HEK293 (cell line): Measurements from ENCODE around the gene TBPL1.

Source experiments
- CTCF ChIP-seq: fragments of 450-650 bp; formaldehyde crosslinking; IDR thresholded peaks from 2 replicates; pipeline ENCODE4 v1.5.1; 2016; ENCODE audit warnings: missing biosample characterization, missing genetic modification characterization
- HOXC10 ChIP-seq: sonication (generic); formaldehyde crosslinking; IDR thresholded peaks from 2 replicates; pipeline ENCODE4 v1.8.1; 2023; ENCODE audit warnings: mild to moderate bottlenecking, missing genetic modification reagents
- KLF17 ChIP-seq: fragments of 450-650 bp; formaldehyde crosslinking; IDR thresholded peaks from 2 replicates; pipeline ENCODE4 v1.5.1; 2016; ENCODE audit warnings: missing biosample characterization, missing genetic modification characterization
- OVOL3 ChIP-seq: fragments of 450-650 bp; formaldehyde crosslinking; IDR thresholded peaks from 2 replicates; pipeline ENCODE4 v1.5.1; 2016; ENCODE audit warnings: missing biosample characterization, missing genetic modification characterization
- SP7 ChIP-seq: fragments of 450-650 bp; formaldehyde crosslinking; IDR thresholded peaks from 2 replicates; pipeline ENCODE4 v1.5.1; 2016; ENCODE audit warnings: missing biosample characterization, missing genetic modification characterization
- ZBTB26 ChIP-seq: fragments of 450-650 bp; formaldehyde crosslinking; optimal IDR thresholded peaks from 2 replicates; pipeline ENCODE3; 2016; ENCODE audit warnings: missing biosample characterization, mild to moderate bottlenecking, missing genetic modification characterization
- ZBTB48 ChIP-seq: fragments of 450-650 bp; formaldehyde crosslinking; IDR thresholded peaks from 2 replicates; pipeline ENCODE4 v1.5.1; 2016; ENCODE audit warnings: missing biosample characterization, missing genetic modification characterization
- ZBTB7A ChIP-seq: fragments of 450-650 bp; formaldehyde crosslinking; IDR thresholded peaks from 2 replicates; pipeline ENCODE4 v1.5.1; 2016; ENCODE audit warnings: low read depth, missing biosample characterization, missing genetic modification characterization
- ZBTB8A ChIP-seq: fragments of 450-650 bp; formaldehyde crosslinking; IDR thresholded peaks from 2 replicates; pipeline ENCODE4 v1.5.1; 2016; ENCODE audit warnings: missing biosample characterization, missing genetic modification characterization
- ZEB2 ChIP-seq: fragments of 450-650 bp; formaldehyde crosslinking; IDR thresholded peaks from 2 replicates; pipeline ENCODE4 v1.5.1; 2016; ENCODE audit warnings: missing biosample characterization, missing genetic modification characterization
- ZFP69B ChIP-seq: fragments of 450-650 bp; formaldehyde crosslinking; IDR thresholded peaks from 2 replicates; pipeline ENCODE4 v1.5.1; 2016; ENCODE audit warnings: missing biosample characterization, missing genetic modification characterization
- ZIC2 ChIP-seq: fragments of 450-650 bp; formaldehyde crosslinking; IDR thresholded peaks from 2 replicates; pipeline ENCODE4 v1.5.1; 2016; ENCODE audit warnings: missing biosample characterization, missing genetic modification characterization
- ZNF10 ChIP-seq: fragments of 450-650 bp; formaldehyde crosslinking; IDR thresholded peaks from 2 replicates; pipeline ENCODE4 v1.5.1; 2017; ENCODE audit warnings: missing biosample characterization, missing genetic modification characterization
- ZNF114 ChIP-seq: fragments of 450-650 bp; formaldehyde crosslinking; IDR thresholded peaks from 2 replicates; pipeline ENCODE4 v1.5.0; 2017; ENCODE audit warnings: missing biosample characterization, missing genetic modification characterization
- ZNF214 ChIP-seq: fragments of 450-650 bp; formaldehyde crosslinking; IDR thresholded peaks from 2 replicates; pipeline ENCODE4 v1.5.1; 2017; ENCODE audit warnings: missing biosample characterization, mild to moderate bottlenecking, missing genetic modification characterization, borderline replicate concordance
- ZNF37A ChIP-seq: fragments of 450-650 bp; IDR thresholded peaks from 2 replicates; pipeline ENCODE4 v1.5.1; 2018; ENCODE audit warnings: missing biosample characterization, missing genetic modification characterization
- ZNF473 ChIP-seq: fragments of 450-650 bp; formaldehyde crosslinking; IDR thresholded peaks from 2 replicates; pipeline ENCODE4 v1.5.1; 2017; ENCODE audit warnings: missing biosample characterization, missing genetic modification characterization
- ZNF501 ChIP-seq: fragments of 450-650 bp; formaldehyde crosslinking; IDR thresholded peaks from 2 replicates; pipeline ENCODE4 v1.5.1; 2016; ENCODE audit warnings: missing biosample characterization, missing genetic modification characterization
- ZNF548 ChIP-seq: fragments of 450-650 bp; formaldehyde crosslinking; IDR thresholded peaks from 2 replicates; pipeline ENCODE4 v1.5.1; 2016; ENCODE audit warnings: missing biosample characterization, missing genetic modification characterization
- ZNF561 ChIP-seq: fragments of 450-650 bp; IDR thresholded peaks from 2 replicates; pipeline ENCODE4 v1.5.1; 2018; ENCODE audit warnings: missing biosample characterization, missing genetic modification characterization, borderline replicate concordance
- ZNF692 ChIP-seq: fragments of 450-650 bp; formaldehyde crosslinking; IDR thresholded peaks from 2 replicates; pipeline ENCODE4 v1.5.1; 2016; ENCODE audit warnings: missing biosample characterization, missing genetic modification characterization
- ZNF701 ChIP-seq: fragments of 450-650 bp; formaldehyde crosslinking; IDR thresholded peaks from 2 replicates; pipeline ENCODE4 v1.5.1; 2016; ENCODE audit warnings: missing biosample characterization, missing genetic modification characterization
- ZNF747 ChIP-seq: fragments of 450-650 bp; formaldehyde crosslinking; IDR thresholded peaks from 2 replicates; pipeline ENCODE4 v1.5.1; 2016; ENCODE audit warnings: missing biosample characterization, missing genetic modification characterization
- ZNF76 ChIP-seq: fragments of 450-650 bp; formaldehyde crosslinking; IDR thresholded peaks from 2 replicates; pipeline ENCODE4; 2016; ENCODE audit warnings: low read depth, missing biosample characterization, missing genetic modification characterization, borderline replicate concordance
- ZSCAN30 ChIP-seq: fragments of 450-650 bp; IDR thresholded peaks from 2 replicates; pipeline ENCODE4 v1.5.1; 2018; ENCODE audit warnings: missing biosample characterization, mild to moderate bottlenecking, missing genetic modification characterization, moderate library complexity
- TF ChIP-seq, protein P1 (sequence below): fragments of 450-650 bp; formaldehyde crosslinking; IDR thresholded peaks from 2 replicates; pipeline ENCODE4 v1.5.1; 2016; ENCODE audit warnings: missing biosample characterization, missing genetic modification characterization
- TF ChIP-seq, protein P2 (sequence below): fragments of 450-650 bp; formaldehyde crosslinking; IDR thresholded peaks from 2 replicates; pipeline ENCODE4 v1.5.1; 2017; ENCODE audit warnings: missing biosample characterization, missing genetic modification characterization
- TF ChIP-seq, protein P3 (sequence below): fragments of 450-650 bp; formaldehyde crosslinking; IDR thresholded peaks from 2 replicates; pipeline ENCODE4 v1.5.1; 2016; ENCODE audit warnings: missing biosample characterization, missing genetic modification characterization

TBPL1 gene

GRCh38 chr6:133951881-133952814 lies 876 bp upstream of the TBPL1 start (continued):
- peak; percentile 73; the same call in 1 of the 2 replicates for TF ChIP-seq ZNF76
- TF ChIP-seq ZNF501 = peak; percentile 51; the same call in 1 of the 2 replicates
- TF ChIP-seq ZNF561 (tag by site-specific recombination) = no peak; the same call in 1 of the 2 replicates
- TF ChIP-seq ZBTB48 (tag by site-specific recombination) = peak; percentile 71; the same call in 1 of the 2 replicates
- no peak for TF ChIP-seq ZNF214 (tag by site-specific recombination)
- TF ChIP-seq, protein P1, sequence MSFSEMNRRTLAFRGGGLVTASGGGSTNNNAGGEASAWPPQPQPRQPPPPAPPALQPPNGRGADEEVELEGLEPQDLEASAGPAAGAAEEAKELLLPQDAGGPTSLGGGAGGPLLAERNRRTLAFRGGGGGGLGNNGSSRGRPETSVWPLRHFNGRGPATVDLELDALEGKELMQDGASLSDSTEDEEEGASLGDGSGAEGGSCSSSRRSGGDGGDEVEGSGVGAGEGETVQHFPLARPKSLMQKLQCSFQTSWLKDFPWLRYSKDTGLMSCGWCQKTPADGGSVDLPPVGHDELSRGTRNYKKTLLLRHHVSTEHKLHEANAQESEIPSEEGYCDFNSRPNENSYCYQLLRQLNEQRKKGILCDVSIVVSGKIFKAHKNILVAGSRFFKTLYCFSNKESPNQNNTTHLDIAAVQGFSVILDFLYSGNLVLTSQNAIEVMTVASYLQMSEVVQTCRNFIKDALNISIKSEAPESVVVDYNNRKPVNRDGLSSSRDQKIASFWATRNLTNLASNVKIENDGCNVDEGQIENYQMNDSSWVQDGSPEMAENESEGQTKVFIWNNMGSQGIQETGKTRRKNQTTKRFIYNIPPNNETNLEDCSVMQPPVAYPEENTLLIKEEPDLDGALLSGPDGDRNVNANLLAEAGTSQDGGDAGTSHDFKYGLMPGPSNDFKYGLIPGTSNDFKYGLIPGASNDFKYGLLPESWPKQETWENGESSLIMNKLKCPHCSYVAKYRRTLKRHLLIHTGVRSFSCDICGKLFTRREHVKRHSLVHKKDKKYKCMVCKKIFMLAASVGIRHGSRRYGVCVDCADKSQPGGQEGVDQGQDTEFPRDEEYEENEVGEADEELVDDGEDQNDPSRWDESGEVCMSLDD (tag by site-specific recombination) = peak; percentile 78
- TF ChIP-seq, protein P2, sequence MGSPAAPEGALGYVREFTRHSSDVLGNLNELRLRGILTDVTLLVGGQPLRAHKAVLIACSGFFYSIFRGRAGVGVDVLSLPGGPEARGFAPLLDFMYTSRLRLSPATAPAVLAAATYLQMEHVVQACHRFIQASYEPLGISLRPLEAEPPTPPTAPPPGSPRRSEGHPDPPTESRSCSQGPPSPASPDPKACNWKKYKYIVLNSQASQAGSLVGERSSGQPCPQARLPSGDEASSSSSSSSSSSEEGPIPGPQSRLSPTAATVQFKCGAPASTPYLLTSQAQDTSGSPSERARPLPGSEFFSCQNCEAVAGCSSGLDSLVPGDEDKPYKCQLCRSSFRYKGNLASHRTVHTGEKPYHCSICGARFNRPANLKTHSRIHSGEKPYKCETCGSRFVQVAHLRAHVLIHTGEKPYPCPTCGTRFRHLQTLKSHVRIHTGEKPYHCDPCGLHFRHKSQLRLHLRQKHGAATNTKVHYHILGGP (tag by site-specific recombination) = 0 out of 2 replicates have a peak, but pooled peaks have one; percentile 41
- TF ChIP-seq ZNF548 (tag by site-specific recombination) = no peak
- TF ChIP-seq ZNF692 (tag by site-specific recombination) = peak; percentile 69; the same call in 1 of the 2 replicates
- TF ChIP-seq ZNF701 (tag by site-specific recombination) = no peak
- peak; percentile 86 for TF ChIP-seq CTCF (tag by site-specific recombination)
- TF ChIP-seq ZEB2 (tag by site-specific recombination) = peak; percentile 29; the same call in 1 of the 2 replicates
- TF ChIP-seq ZNF747 (tag by site-specific recombination) = no peak
- peak; percentile 28; the same call in 1 of the 2 replicates for TF ChIP-seq ZSCAN30
- TF ChIP-seq ZBTB26 (tag by site-specific recombination) = peak; percentile 42
- peak; percentile 62 for TF ChIP-seq KLF17 (tag by site-specific recombination)
- TF ChIP-seq ZNF473 = no peak
- peak; percentile 42; the same call in 1 of the 2 replicates for TF ChIP-seq ZFP69B (tag by site-specific recombination)
- peak; percentile 83 for TF ChIP-seq ZIC2 (tag by site-specific recombination)
- TF ChIP-seq ZNF37A (tag by site-specific recombination) = no peak
- TF ChIP-seq ZNF10 (tag by site-specific recombination) = peak; percentile 90
- 0 out of 2 replicates have a peak, but pooled peaks have one; percentile 61 for TF ChIP-seq ZBTB7A (tag by site-specific recombination)
- TF ChIP-seq SP7 (tag by site-specific recombination) = peak; percentile 11; the same call in 1 of the 2 replicates
- 0 out of 2 replicates have a peak, but pooled peaks have one; percentile 57 for TF ChIP-seq HOXC10 (CRISPR knock-in tag)
- peak; percentile 31; the same call in 1 of the 2 replicates for TF ChIP-seq OVOL3 (tag by site-specific recombination)
- TF ChIP-seq, protein P3, sequence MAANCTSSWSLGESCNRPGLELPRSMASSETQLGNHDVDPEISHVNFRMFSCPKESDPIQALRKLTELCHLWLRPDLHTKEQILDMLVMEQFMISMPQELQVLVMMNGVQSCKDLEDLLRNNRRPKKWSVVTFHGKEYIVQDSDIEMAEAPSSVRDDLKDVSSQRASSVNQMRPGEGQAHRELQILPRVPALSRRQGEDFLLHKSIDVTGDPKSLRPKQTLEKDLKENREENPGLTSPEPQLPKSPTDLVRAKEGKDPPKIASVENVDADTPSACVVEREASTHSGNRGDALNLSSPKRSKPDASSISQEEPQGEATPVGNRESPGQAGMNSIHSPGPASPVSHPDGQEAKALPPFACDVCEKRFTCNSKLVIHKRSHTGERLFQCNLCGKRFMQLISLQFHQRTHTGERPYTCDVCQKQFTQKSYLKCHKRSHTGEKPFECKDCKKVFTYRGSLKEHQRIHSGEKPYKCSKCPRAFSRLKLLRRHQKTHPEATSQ (tag by site-specific recombination) = 0 out of 2 replicates have a peak, but pooled peaks have one; percentile 29
- no peak for TF ChIP-seq ZNF114 (tag by site-specific recombination)
- TF ChIP-seq ZBTB8A (tag by site-specific recombination) = peak; percentile 88
